Stimulated activated CD8-positive, alpha-beta memory T cell treated with anti-CD3 and anti-CD28 coated beads, Interleukin-15, amount 100 ng/mL, for 1 hour (primary cell): ENCODE measurements around the gene RPGRIP1L.
"Not testable (repeated sequence)": the region's sequence is repeated elsewhere in the genome, so short reads cannot be mapped to it uniquely, and the experiment has no call there.

ENCODE experiments used
- DNase-seq: peaks from one replicate; pipeline ENCODE4 v3.0.0-alpha.2; 2020; ENCODE audit warnings: low read depth

Gene RPGRIP1L

GRCh38 chr16:53712065-53712464 is 8.4 kb upstream of the RPGRIP1L start:
- DNase-seq = no peak

GRCh38 chr16:53711390-53711789 is 7.7 kb upstream of the RPGRIP1L start:
- no peak for DNase-seq

GRCh38 chr16:53708490-53708889 is 4.8 kb upstream of the RPGRIP1L start:
- DNase-seq = no peak

GRCh38 chr16:53707671-53708070 is 4.0 kb upstream of the RPGRIP1L start:
- DNase-seq = no peak

- DNase-seq = no peak
Observed at GRCh38 chr16:53704445-53704813, 770 bp upstream of the RPGRIP1L start.

- not testable (repeated sequence) for DNase-seq
Observed at GRCh38 chr16:53698271-53698670, 5.4 kb downstream of the RPGRIP1L start.

- no peak for DNase-seq
Observed at GRCh38 chr16:53695070-53695469, 8.6 kb downstream of the RPGRIP1L start.

- DNase-seq = no peak
Observed at GRCh38 chr16:53693320-53693719, 10.3 kb downstream of the RPGRIP1L start.

- DNase-seq = no peak
Observed at GRCh38 chr16:53692146-53692545, 11.5 kb downstream of the RPGRIP1L start.

- DNase-seq = no peak
Observed at GRCh38 chr16:53690771-53691170, 12.9 kb downstream of the RPGRIP1L start.

- DNase-seq = no peak
Observed at GRCh38 chr16:53689636-53690035, 14.0 kb downstream of the RPGRIP1L start.

GRCh38 chr16:53686710-53687109 is 16.9 kb downstream of the RPGRIP1L start:
- no peak for DNase-seq

GRCh38 chr16:53685334-53685733 is 18.3 kb downstream of the RPGRIP1L start:
- not testable (repeated sequence) for DNase-seq

- no peak for DNase-seq
Observed at GRCh38 chr16:53681354-53681753, 22.3 kb downstream of the RPGRIP1L start.

- DNase-seq = no peak
Observed at GRCh38 chr16:53680756-53681155, 22.9 kb downstream of the RPGRIP1L start.

- no peak for DNase-seq
Observed at GRCh38 chr16:53678756-53679343, 24.8 kb downstream of the RPGRIP1L start.

- DNase-seq = no peak
Observed at GRCh38 chr16:53678155-53678554, 25.5 kb downstream of the RPGRIP1L start.

GRCh38 chr16:53673189-53673588 is 30.5 kb downstream of the RPGRIP1L start:
- DNase-seq = no peak

GRCh38 chr16:53672461-53672860 is 31.2 kb downstream of the RPGRIP1L start:
- DNase-seq = no peak

GRCh38 chr16:53668869-53669268 is 34.8 kb downstream of the RPGRIP1L start:
- DNase-seq = no peak

- no peak for DNase-seq
Observed at GRCh38 chr16:53666786-53667415, 36.8 kb downstream of the RPGRIP1L start.

- DNase-seq = no peak
Observed at GRCh38 chr16:53664724-53665345, 38.8 kb downstream of the RPGRIP1L start.

GRCh38 chr16:53662072-53662471 is 41.6 kb downstream of the RPGRIP1L start:
- no peak for DNase-seq

GRCh38 chr16:53654946-53655345 is 48.7 kb downstream of the RPGRIP1L start:
- DNase-seq = no peak
